ENCODE data around the gene MCRIP1. TPM values are rescaled to one million over a fixed set of nuclear protein-coding genes. Genes with fewer than 3 reads are reported as not detected.

The MCRIP1 gene
- total and polyA plus RNA-seq, 2 of the 13 experiments (the other 11 are each of a cell fraction or from before 2014, with no cell fraction given): 79.7 to 84.9 TPM

DNA sequence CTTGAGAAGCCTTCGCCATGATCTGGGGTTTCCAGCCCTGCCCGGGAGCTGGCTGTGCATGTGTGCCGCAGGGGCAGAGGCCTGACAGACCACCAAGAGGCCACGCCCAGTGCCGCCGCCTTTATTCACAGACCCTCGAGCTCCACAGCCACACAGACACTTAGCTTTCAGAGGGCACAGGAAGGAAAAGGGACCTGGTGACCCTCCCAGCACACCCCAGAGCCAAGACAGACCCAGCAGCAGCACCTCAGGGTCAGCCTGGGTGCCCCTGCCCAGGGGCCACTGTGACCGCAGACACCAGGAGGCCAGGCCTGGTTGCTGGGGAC, 10.8 kb downstream of the MCRIP1 start (continued):
- TF ChIP-seq NR2F6 (IDR thresholded peaks at IDR 0.05) (no peak), NR2F6 (CRISPR knock-in tag; IDR thresholded peaks at IDR 0.05) (no peak), HOXD1 (CRISPR knock-in tag; IDR thresholded peaks at IDR 0.05) (no peak), SNAPC5 (CRISPR knock-in tag; IDR thresholded peaks at IDR 0.05; ENCODE audit: borderline replicate concordance) (no peak), ZNF296 (CRISPR knock-in tag; conservative IDR thresholded peaks at IDR 0.05) (no peak), E2F2 (CRISPR knock-in tag; IDR thresholded peaks at IDR 0.05; ENCODE audit: borderline replicate concordance) (no peak), TARDBP (CRISPR knock-in tag; IDR thresholded peaks at IDR 0.05) (no peak), JUNB (CRISPR knock-in tag; IDR thresholded peaks at IDR 0.05; ENCODE audit: borderline replicate concordance) (no peak), ZNF749 (CRISPR knock-in tag; IDR thresholded peaks at IDR 0.05; ENCODE audit: borderline replicate concordance) (no peak), ZNF451 (CRISPR knock-in tag; IDR thresholded peaks at IDR 0.05) (0 out of 2 replicates have a peak, but pooled peaks have one; percentile 9), NCOA2 (CRISPR knock-in tag; IDR thresholded peaks at IDR 0.05) (no peak), ZNF552 (CRISPR knock-in tag; IDR thresholded peaks at IDR 0.05; ENCODE audit: borderline replicate concordance) (no peak), ZSCAN25 (CRISPR knock-in tag; IDR thresholded peaks at IDR 0.05) (no peak), NR1H2 (CRISPR knock-in tag; IDR thresholded peaks at IDR 0.05; ENCODE audit: borderline replicate concordance, low read depth) (no peak), ZBTB38 (CRISPR knock-in tag; IDR thresholded peaks at IDR 0.05) (no peak), KDM3A (CRISPR knock-in tag; IDR thresholded peaks at IDR 0.05; ENCODE audit: low read depth) (no peak), NRL (CRISPR knock-in tag; IDR thresholded peaks at IDR 0.05; ENCODE audit: borderline replicate concordance) (no peak), ZNF230 (CRISPR knock-in tag; IDR thresholded peaks at IDR 0.05) (0 out of 2 replicates have a peak, but pooled peaks have one; percentile 30), ZSCAN30 (CRISPR knock-in tag; IDR thresholded peaks at IDR 0.05) (no peak), MEF2D (CRISPR knock-in tag; IDR thresholded peaks at IDR 0.05) (no peak), KMT2A (CRISPR knock-in tag; IDR thresholded peaks at IDR 0.05) (no peak), AGO1 (IDR thresholded peaks at IDR 0.05; ENCODE audit: low read depth, low read length, poor library complexity, severe bottlenecking) (peak; percentile 5), TCF12 (IDR thresholded peaks at IDR 0.05) (no peak), TCF12 (CRISPR knock-in tag; IDR thresholded peaks at IDR 0.05) (no peak), ZNF563 (CRISPR knock-in tag; IDR thresholded peaks at IDR 0.05) (0 out of 2 replicates have a peak, but pooled peaks have one; percentile 8), EED (CRISPR knock-in tag; IDR thresholded peaks at IDR 0.05) (no peak)
- TF ChIP-seq, protein P1, sequence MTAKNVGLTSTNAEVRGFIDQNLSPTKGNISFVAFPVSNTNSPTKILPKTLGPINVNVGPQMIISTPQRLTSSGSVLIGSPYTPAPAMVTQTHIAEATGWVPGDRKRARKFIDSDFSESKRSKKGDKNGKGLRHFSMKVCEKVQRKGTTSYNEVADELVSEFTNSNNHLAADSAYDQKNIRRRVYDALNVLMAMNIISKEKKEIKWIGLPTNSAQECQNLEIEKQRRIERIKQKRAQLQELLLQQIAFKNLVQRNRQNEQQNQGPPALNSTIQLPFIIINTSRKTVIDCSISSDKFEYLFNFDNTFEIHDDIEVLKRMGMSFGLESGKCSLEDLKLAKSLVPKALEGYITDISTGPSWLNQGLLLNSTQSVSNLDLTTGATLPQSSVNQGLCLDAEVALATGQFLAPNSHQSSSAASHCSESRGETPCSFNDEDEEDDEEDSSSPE (CRISPR knock-in tag; IDR thresholded peaks at IDR 0.05): no peak
- TF ChIP-seq, protein P2, sequence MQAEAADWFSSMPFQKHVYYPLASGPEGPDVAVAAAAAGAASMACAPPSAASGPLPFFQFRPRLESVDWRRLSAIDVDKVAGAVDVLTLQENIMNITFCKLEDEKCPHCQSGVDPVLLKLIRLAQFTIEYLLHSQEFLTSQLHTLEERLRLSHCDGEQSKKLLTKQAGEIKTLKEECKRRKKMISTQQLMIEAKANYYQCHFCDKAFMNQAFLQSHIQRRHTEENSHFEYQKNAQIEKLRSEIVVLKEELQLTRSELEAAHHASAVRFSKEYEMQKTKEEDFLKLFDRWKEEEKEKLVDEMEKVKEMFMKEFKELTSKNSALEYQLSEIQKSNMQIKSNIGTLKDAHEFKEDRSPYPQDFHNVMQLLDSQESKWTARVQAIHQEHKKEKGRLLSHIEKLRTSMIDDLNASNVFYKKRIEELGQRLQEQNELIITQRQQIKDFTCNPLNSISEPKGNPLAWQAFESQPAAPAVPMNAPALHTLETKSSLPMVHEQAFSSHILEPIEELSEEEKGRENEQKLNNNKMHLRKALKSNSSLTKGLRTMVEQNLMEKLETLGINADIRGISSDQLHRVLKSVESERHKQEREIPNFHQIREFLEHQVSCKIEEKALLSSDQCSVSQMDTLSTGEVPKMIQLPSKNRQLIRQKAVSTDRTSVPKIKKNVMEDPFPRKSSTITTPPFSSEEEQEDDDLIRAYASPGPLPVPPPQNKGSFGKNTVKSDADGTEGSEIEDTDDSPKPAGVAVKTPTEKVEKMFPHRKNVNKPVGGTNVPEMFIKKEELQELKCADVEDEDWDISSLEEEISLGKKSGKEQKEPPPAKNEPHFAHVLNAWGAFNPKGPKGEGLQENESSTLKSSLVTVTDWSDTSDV (CRISPR knock-in tag; IDR thresholded peaks at IDR 0.05): 0 out of 2 replicates have a peak, but pooled peaks have one; percentile 22
